Trophoblast cell (in vitro differentiated cells and primary cell): Measurements from ENCODE around the gene TBC1D7.

ENCODE experiments used
- DNase-seq, 2 donors: peaks; one replicate each; pipeline ENCODE4 v3.0.0-alpha.2; 2016
- H2AFZ ChIP-seq: 2 replicates; pipeline ENCODE4 v1.6.1; 2013; ENCODE audit warnings: low read length, moderate library complexity, mild to moderate bottlenecking; ENCODE audit not compliant: insufficient read depth, poor library complexity
- H2AK5ac ChIP-seq: 2 replicates; pipeline ENCODE4 v1.6.1; 2013; ENCODE audit warnings: mild to moderate bottlenecking, low read length
- H2BK120ac ChIP-seq: 2 replicates; pipeline ENCODE4 v1.6.1; 2013; ENCODE audit warnings: low read length, mild to moderate bottlenecking, moderate library complexity; ENCODE audit not compliant: insufficient read depth, poor library complexity
- H2BK12ac ChIP-seq: 2 replicates; pipeline ENCODE4 v1.6.1; 2013; ENCODE audit warnings: mild to moderate bottlenecking, low read length, moderate library complexity
- H2BK5ac ChIP-seq: 2 replicates; pipeline ENCODE4 v1.6.1; 2013; ENCODE audit warnings: low read length, low read depth, moderate library complexity, mild to moderate bottlenecking; ENCODE audit not compliant: poor library complexity
- H3K14ac ChIP-seq: 2 replicates; pipeline ENCODE4 v1.6.1; 2013; ENCODE audit warnings: mild to moderate bottlenecking, low read length
- H3K18ac ChIP-seq: 2 replicates; pipeline ENCODE4 v1.6.1; 2013; ENCODE audit warnings: mild to moderate bottlenecking, low read length
- H3K23ac ChIP-seq: 2 replicates; pipeline ENCODE4 v1.6.1; 2013; ENCODE audit warnings: low read length
- H3K27ac ChIP-seq: 2 replicates; pipeline ENCODE4 v1.5.1; 2013; ENCODE audit warnings: low read depth, mild to moderate bottlenecking, inconsistent platforms, low read length, moderate library complexity
- H3K27me3 ChIP-seq: 2 replicates; pipeline ENCODE4 v1.6.1; 2013; ENCODE audit warnings: inconsistent platforms, mild to moderate bottlenecking, low read length, moderate library complexity; ENCODE audit not compliant: insufficient read depth
- H3K36me3 ChIP-seq, 2 experiments: 1 replicate in 1 of 2; 2 replicates in 1 of 2; pipeline ENCODE4 v1.6.1; 2013; ENCODE audit warnings: low read length in 2 of 2, mild to moderate bottlenecking in 2 of 2, moderate library complexity in 1 of 2; ENCODE audit not compliant: insufficient read depth in 2 of 2, control insufficient read depth in 1 of 2
- H3K4ac ChIP-seq: 2 replicates; pipeline ENCODE4 v1.6.1; 2013; ENCODE audit warnings: low read depth, mild to moderate bottlenecking, low read length, moderate library complexity
- H3K4me1 ChIP-seq, 2 experiments: 1 replicate in 1 of 2; 2 replicates in 1 of 2; pipeline ENCODE4 v1.6.1; 2013; ENCODE audit warnings: low read length in 2 of 2, mild to moderate bottlenecking in 2 of 2, moderate library complexity in 1 of 2; ENCODE audit not compliant: insufficient read depth in 2 of 2, control insufficient read depth in 1 of 2
- H3K4me2 ChIP-seq: 2 replicates; pipeline ENCODE4 v1.6.1; 2013; ENCODE audit warnings: inconsistent platforms, mild to moderate bottlenecking, low read length, moderate library complexity
- H3K4me3 ChIP-seq: 2 replicates; pipeline ENCODE4 v1.5.1; 2013; ENCODE audit warnings: mild to moderate bottlenecking, low read depth, low read length, inconsistent platforms
- H3K79me1 ChIP-seq: one replicate; pipeline ENCODE4 v1.6.1; 2013; ENCODE audit warnings: low read length
- H3K79me2 ChIP-seq: 2 replicates; pipeline ENCODE4 v1.6.1; 2013; ENCODE audit warnings: low read length, mild to moderate bottlenecking; ENCODE audit not compliant: control insufficient read depth, insufficient read depth, poor library complexity
- H3K9ac ChIP-seq: 2 replicates; pipeline ENCODE4 v1.6.1; 2013; ENCODE audit warnings: mild to moderate bottlenecking, low read length
- H3K9me3 ChIP-seq: 2 replicates; pipeline ENCODE4 v1.6.1; 2013; ENCODE audit warnings: low read depth, mild to moderate bottlenecking, control low read depth, inconsistent platforms, low read length; ENCODE audit not compliant: insufficient read depth
- H4K12ac ChIP-seq: 2 replicates; pipeline ENCODE4 v1.6.1; 2013; ENCODE audit warnings: low read depth, mild to moderate bottlenecking, low read length, moderate library complexity
- H4K8ac ChIP-seq: 2 replicates; pipeline ENCODE4 v1.6.1; 2013; ENCODE audit warnings: low read depth, mild to moderate bottlenecking, low read length, moderate library complexity
- H4K91ac ChIP-seq: one replicate; pipeline ENCODE4 v1.6.1; 2013; ENCODE audit warnings: low read depth, mild to moderate bottlenecking, low read length, moderate library complexity
- WGBS: extraction: QIAGEN DNeasy Blood & Tissue Kit; methylation state at CpG from one replicate; pipeline ENCODE4 v1.1.7; 2013; ENCODE audit warnings: missing lambda C conversion rate; ENCODE audit not compliant: insufficient read length, insufficient coverage; ENCODE audit errors: extremely low coverage; 5-methylcytosine and 5-hydroxymethylcytosine counted together

The TBC1D7 gene

DNA sequence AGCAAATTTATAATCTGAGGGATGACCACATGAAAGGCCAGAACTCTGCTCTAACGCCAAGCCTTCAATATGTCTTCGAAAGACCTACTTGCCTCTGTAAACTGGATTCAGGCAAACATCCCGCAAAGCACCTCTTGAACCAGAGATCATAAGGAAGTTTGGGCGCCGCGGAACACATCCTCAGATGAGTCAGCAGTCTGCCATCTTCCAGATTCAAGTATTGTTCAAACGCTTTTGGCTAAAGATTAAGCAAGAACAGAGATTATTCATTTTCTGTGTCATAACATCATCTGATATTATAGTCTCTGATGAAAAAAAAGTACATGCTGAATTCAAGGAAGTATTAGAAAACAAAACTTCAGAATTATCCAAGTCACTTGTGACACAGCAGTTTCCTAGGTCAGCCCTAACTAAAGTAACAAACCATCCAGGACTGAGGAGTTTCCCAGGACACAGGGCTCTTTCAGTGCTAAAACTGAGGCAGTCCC is 20.8 kb downstream of the TBC1D7 start:
- no peak overlapping the region for H3K18ac ChIP-seq
- no peak overlapping the region for H2BK120ac ChIP-seq
- H3K27me3 ChIP-seq = no peaks in the 10 kb centered on the region
- peak in 1 of 2 donors; percentile 33 for DNase-seq
- H2AFZ ChIP-seq = no peak overlapping the region
- H3K4ac ChIP-seq = no peak overlapping the region
- H3K27ac ChIP-seq = no peak overlapping the region
- H4K12ac ChIP-seq = no peak overlapping the region
- no peak overlapping the region for H3K23ac ChIP-seq
- H2BK5ac ChIP-seq = no peak overlapping the region
- peaks cover 0 to 5% of the 10 kb centered on the region in 2 experiments for H3K4me1 ChIP-seq
- H2AK5ac ChIP-seq = no peak overlapping the region
- H3K36me3 ChIP-seq = peaks cover 10 to 29% of the 10 kb centered on the region in 2 experiments
- no peak overlapping the region for H4K91ac ChIP-seq
- no peaks in the 10 kb centered on the region for H3K79me2 ChIP-seq
- no peak overlapping the region for H3K4me3 ChIP-seq
- WGBS = no CpG with 5 or more reads among the region's 7 CpGs
- H3K79me1 ChIP-seq = no peaks in the 10 kb centered on the region
- H2BK12ac ChIP-seq = no peak overlapping the region
- no peak overlapping the region for H4K8ac ChIP-seq
- no peak overlapping the region for H3K4me2 ChIP-seq
- H3K14ac ChIP-seq = no peak overlapping the region
- no peaks in the 10 kb centered on the region for H3K9me3 ChIP-seq
- H3K9ac ChIP-seq = no peak overlapping the region

DNA sequence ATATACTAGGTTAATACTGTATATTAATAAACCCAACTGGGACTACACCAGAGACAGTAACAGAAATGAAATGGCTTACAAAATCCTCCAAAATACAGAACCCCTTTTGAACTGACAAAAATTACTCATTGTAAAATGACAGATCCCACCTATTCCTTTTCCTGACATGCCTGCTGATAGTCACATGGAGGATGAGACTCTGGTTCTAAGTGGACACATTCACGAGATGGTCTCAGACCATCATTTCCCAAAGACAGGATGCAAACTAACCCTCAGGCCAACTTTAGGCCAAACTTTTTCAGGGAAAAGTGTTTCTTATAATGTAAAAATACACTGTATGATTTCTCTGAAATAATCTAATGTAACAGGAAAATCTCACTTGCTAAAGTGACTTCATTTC is 22.5 kb downstream of the TBC1D7 start:
- no CpG with 5 or more reads among the region's 1 CpG for WGBS

DNA sequence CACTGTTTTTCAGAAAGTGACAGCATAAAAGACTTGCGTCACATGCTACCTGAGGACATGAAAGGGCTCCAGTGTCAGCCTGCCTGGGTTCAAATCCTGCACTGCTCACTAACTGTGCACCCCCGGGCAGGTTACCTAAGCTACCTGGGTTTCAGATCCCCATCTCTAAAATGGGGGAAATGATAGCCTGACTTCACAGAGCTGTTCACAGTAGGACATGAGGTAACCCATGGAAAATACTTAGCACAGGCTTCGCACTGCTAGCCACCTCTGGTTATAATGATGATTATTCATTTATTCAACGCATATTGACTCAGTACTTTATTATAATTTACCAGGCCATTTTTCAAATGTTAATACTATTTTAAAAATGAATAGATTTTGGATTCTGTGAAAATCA is 23.0 kb downstream of the TBC1D7 start:
- Histone ChIP-seq H2BK12ac (no peak overlapping the region), H3K4me2 (no peak overlapping the region)
- WGBS = no CpG with 5 or more reads among the region's 4 CpGs

More for the DNA sequence above, 22.5 kb downstream of the TBC1D7 start:
- no peak overlapping the region for H4K91ac ChIP-seq
- DNase-seq = no peak
- H3K4ac ChIP-seq = no peak overlapping the region
- H3K9ac ChIP-seq = no peak overlapping the region
- peaks cover 0 to 7% of the 10 kb centered on the region in 2 experiments for H3K4me1 ChIP-seq
- no peak overlapping the region for H2AK5ac ChIP-seq
- no peak overlapping the region for H2BK12ac ChIP-seq
- no peak overlapping the region for H3K18ac ChIP-seq
- no peak overlapping the region for H3K27ac ChIP-seq
- no peaks in the 10 kb centered on the region for H3K27me3 ChIP-seq
- no peak overlapping the region for H4K8ac ChIP-seq
- no peak overlapping the region for H2AFZ ChIP-seq
- peaks cover 17 to 42% of the 10 kb centered on the region in 2 experiments for H3K36me3 ChIP-seq
- no peaks in the 10 kb centered on the region for H3K9me3 ChIP-seq
- H4K12ac ChIP-seq = no peak overlapping the region
- H3K14ac ChIP-seq = no peak overlapping the region
- H3K79me1 ChIP-seq = no peaks in the 10 kb centered on the region
- H2BK120ac ChIP-seq = no peak overlapping the region
- H3K79me2 ChIP-seq = no peaks in the 10 kb centered on the region
- H3K4me2 ChIP-seq = no peak overlapping the region
- H3K23ac ChIP-seq = no peak overlapping the region
- H2BK5ac ChIP-seq = no peak overlapping the region
- no peak overlapping the region for H3K4me3 ChIP-seq

DNA sequence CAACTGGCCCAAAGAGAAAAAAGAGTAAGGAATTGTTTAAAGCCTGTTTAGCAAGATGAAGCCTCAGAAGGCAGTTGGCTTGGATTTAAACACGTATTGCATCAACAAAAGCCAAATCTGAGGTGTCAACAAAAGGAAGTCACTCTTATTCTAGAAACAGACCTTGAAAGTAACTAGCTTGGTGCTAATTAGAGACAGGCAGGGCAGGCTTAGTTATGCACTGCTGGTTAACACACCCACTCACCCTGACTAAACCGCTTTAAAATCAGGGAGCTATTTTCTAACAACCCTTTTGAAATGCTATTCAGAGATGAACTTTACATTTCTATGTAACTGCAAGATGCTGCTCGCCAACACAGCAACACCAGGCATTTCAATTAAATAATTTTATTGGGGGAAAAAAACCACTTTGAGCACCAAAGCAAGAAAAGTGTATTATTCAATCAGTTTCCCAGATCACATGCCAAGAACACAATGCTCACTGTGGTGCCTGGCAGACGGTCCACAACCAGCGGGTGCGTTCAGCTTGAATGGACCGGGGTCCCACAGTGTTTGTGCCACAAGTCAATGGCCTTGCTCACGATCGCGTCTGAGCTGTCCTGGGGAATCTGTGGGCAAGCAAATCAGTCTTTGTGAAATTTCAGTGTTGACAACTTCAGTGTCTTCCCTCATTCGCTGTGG is 23.6 kb downstream of the TBC1D7 start:
- Histone ChIP-seq H3K14ac (no peak overlapping the region), H3K18ac (no peak overlapping the region), H3K79me2 (no peaks in the 10 kb centered on the region), H2BK12ac (no peak overlapping the region), H3K9ac (no peak overlapping the region), H3K27ac (no peak overlapping the region), H2BK120ac (no peak overlapping the region), H3K27me3 (no peaks in the 10 kb centered on the region), H2AFZ (no peak overlapping the region), H2BK5ac (no peak overlapping the region), H3K4ac (no peak overlapping the region), H4K8ac (no peak overlapping the region), H3K4me3 (no peak overlapping the region), H4K12ac (no peak overlapping the region), H4K91ac (no peak overlapping the region), H3K9me3 (no peaks in the 10 kb centered on the region), H3K4me1 (peaks cover 0 to 7% of the 10 kb centered on the region in 2 experiments), H3K79me1 (no peaks in the 10 kb centered on the region), H3K4me2 (no peak overlapping the region), H2AK5ac (no peak overlapping the region), H3K23ac (no peak overlapping the region), H3K36me3 (peaks cover 23 to 50% of the 10 kb centered on the region in 2 experiments)
- no CpG with 5 or more reads among the region's 11 CpGs for WGBS
- DNase-seq = no peak

More for the DNA sequence above, 23.0 kb downstream of the TBC1D7 start:
- Histone ChIP-seq H3K18ac (no peak overlapping the region), H4K91ac (no peak overlapping the region), H4K12ac (no peak overlapping the region), H3K4me1 (peaks cover 0 to 7% of the 10 kb centered on the region in 2 experiments), H3K9me3 (no peaks in the 10 kb centered on the region), H3K4ac (no peak overlapping the region), H2BK5ac (no peak overlapping the region), H2BK120ac (no peak overlapping the region), H4K8ac (no peak overlapping the region), H3K9ac (no peak overlapping the region), H3K23ac (no peak overlapping the region), H2AFZ (no peak overlapping the region), H3K27me3 (no peaks in the 10 kb centered on the region), H3K79me2 (no peaks in the 10 kb centered on the region), H3K14ac (no peak overlapping the region), H3K4me3 (no peak overlapping the region), H3K27ac (no peak overlapping the region), H2AK5ac (no peak overlapping the region), H3K36me3 (peaks cover 20 to 44% of the 10 kb centered on the region in 2 experiments), H3K79me1 (no peaks in the 10 kb centered on the region)
- DNase-seq = no peak
